ENCODE results near the gene INAFM2.

DNA sequence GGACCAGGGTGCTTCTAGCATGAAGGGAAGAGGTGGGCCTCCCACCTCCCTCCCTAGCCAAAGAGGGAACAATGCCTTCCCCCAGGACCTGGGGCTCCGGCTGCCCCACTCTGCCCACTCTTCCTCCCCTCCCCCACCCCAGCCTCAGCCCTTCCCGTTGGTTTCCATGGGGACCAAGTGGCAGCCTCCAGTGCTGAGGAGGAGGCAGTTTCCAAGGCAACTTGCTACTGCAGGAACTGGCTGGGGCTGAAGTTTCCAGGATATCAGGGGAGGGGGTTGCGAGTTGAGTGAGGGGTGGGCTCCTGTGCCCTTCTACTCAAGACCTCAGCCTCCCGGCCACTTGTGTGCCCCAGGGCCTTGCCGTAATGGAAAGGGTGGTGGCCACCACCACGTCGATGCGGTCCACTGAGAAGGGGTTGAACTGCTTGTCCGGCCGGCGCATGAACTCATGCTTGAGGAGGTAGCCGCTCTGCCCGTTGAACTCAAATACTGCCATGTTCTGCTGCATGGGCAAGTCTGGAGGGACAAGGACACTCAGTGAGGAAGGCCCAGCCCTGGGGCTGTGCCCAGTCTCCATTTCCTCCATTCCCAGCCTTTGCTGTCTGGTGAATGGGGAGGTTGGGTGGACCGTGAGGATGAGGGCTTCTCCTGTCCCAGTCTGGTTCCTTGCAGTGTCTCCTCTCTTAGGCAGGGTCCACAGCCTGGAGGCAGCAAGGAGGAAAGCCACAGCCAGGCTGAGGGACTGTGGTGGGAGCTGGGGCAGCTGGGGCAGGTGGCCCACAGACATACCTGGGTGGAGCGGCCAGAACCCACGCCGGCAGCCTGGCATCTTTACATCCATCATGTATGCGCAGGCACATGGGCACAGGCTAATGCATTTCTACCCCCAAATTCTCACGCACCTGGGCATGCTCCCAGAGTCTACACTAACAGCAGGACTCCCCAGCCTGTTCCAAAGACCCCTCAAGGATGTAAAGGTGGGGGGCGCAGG lies 29.3 kb upstream of the INAFM2 start:
- TF ChIP-seq CTCF (IDR thresholded peaks at IDR 0.05), result no peak
- no peak for TF ChIP-seq EZH2 (IDR thresholded peaks at IDR 0.05)
- TF ChIP-seq EZH2phosphoT487 (IDR thresholded peaks at IDR 0.05), result no peak
